Choroid plexus epithelial cell (primary cell): ENCODE data around the gene SPAG17.

Experiments
- DNase-seq: peaks from one replicate; pipeline ENCODE4 v3.0.0-alpha.2; 2010; ENCODE audit warnings: low read depth
- H3K4me3 ChIP-seq: 2 replicates; pipeline ENCODE4 v1.5.1; 2011; ENCODE audit warnings: low read depth, mild to moderate bottlenecking, control low read depth, low read length, moderate library complexity
- TF ChIP-seq, protein P1 (sequence below): conservative IDR thresholded peaks from 2 replicates; pipeline ENCODE4 v1.5.1; 2011; ENCODE audit warnings: low read depth, mild to moderate bottlenecking, control low read depth, inconsistent platforms, low read length, moderate library complexity

Gene SPAG17

DNA sequence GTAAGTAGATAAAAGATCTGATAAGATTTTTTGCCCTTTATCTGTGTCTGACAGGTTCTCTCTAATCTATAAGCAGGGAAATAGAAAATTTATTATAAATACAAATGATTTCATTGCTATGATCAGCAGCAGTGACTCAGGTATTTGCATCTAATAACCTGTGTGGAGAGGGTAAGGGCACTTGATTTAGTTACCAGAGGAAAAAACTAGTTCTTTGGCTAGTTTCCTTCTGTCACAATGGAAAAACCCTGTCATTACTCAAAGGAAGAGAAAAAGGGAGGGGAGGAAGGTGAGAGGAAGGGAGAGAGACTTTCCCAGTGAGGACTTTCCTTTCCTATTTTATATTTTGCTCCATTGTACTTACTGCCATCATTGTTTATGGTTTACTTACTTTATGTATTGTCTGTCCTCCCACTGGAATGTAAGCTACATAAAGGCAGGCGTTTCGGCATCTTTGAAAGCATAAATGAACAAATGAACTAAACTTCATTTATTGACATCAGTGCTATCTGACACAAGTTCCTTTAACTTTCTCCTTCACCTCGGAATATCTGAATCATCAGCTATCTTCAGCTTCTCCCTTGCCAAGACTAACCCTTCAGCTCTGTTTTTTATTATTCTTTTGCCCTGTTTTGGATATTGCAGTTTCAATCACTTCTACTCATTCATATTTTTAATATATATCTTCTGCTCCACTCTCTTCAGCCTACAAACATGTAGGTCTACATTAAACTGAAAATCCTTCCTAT is 220.6 kb downstream of the SPAG17 start:
- peak; percentile 27 for DNase-seq
- no peak overlapping the region for H3K4me3 ChIP-seq
- TF ChIP-seq, protein P1, sequence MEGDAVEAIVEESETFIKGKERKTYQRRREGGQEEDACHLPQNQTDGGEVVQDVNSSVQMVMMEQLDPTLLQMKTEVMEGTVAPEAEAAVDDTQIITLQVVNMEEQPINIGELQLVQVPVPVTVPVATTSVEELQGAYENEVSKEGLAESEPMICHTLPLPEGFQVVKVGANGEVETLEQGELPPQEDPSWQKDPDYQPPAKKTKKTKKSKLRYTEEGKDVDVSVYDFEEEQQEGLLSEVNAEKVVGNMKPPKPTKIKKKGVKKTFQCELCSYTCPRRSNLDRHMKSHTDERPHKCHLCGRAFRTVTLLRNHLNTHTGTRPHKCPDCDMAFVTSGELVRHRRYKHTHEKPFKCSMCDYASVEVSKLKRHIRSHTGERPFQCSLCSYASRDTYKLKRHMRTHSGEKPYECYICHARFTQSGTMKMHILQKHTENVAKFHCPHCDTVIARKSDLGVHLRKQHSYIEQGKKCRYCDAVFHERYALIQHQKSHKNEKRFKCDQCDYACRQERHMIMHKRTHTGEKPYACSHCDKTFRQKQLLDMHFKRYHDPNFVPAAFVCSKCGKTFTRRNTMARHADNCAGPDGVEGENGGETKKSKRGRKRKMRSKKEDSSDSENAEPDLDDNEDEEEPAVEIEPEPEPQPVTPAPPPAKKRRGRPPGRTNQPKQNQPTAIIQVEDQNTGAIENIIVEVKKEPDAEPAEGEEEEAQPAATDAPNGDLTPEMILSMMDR: no peak

DNA sequence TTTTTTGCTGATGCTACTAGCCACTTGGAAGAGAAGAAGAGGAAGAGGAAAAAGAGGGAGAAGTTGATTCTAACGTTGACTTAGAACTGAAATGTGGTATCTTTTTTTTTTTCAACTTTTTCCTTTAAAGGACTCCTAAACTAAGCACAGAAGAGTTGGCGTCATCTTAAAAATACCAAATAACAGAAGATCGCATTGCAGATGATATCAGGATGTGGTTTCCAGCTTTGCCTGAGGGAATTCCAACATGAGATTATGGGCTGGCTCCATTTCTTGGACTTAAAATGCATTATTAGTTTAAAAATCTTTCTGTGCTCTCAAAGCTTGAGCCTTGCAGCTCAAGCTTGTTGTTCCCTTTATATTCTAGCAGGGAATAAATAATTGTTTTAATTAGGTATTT is 225.7 kb downstream of the SPAG17 start:
- H3K4me3 ChIP-seq: no peak overlapping the region
- peak; percentile 19 for DNase-seq
- TF ChIP-seq, protein P1: no peak

DNA sequence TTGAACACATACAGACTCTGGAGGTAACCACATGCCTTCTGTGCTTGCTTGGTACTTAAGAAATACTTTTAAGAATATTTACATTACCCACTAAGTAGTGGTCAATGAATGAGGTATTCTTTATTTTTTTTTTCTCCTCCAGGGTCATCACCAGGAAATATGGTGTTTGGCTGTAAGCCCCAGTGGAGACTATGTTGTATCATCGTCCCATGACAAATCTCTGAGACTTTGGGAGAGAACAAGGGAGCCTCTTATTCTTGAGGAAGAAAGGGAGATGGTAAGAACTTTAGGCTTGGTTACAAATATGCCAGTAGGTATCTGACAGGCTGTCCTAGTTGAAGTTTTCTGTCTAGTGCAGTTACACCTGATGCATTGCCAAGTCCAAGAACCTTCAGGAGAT is 232.6 kb downstream of the SPAG17 start:
- H3K4me3 ChIP-seq: no peak overlapping the region
- DNase-seq: no peak
- TF ChIP-seq, protein P1: no peak

DNA sequence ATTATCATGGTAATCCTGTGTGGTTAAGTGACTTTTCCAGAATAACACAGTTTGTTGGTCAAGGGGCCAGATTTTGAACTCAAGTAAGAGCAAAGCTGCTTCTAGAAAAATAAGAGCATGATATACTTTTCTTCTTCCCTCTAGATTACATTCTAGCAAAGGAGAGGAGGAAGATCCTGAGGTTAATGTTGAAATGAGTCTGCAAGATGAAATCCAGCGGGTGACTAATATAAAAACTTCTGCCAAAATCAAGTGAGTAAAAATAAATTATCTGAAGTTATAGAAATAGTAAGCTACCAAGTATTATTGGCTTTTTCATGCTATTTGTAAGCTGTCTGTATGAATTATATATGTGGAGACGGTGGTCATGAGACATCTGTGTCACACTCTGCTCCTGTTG is 242.7 kb downstream of the SPAG17 start:
- no peak for DNase-seq
- no peak overlapping the region for H3K4me3 ChIP-seq
- TF ChIP-seq, protein P1: no peak

DNA sequence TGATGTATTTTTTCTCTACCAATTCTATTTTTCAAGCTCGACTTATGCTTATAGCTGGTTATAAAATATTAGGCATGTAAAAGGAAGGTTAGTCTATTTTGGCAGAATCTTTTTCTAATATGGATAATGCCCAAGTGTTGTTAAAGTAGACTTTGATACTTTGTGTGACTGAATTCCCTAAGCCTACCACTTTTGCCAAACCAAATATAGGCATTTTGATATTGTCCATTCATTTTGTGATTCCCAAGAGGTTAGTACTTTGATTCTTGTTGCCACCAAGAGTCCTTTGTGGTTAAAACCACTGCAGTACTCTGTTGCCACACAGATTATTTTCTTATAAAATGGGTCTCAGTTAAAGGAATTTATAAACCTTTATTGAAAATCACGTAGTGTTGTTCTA is 251.3 kb downstream of the SPAG17 start:
- H3K4me3 ChIP-seq: no peak overlapping the region
- TF ChIP-seq, protein P1: no peak

DNA sequence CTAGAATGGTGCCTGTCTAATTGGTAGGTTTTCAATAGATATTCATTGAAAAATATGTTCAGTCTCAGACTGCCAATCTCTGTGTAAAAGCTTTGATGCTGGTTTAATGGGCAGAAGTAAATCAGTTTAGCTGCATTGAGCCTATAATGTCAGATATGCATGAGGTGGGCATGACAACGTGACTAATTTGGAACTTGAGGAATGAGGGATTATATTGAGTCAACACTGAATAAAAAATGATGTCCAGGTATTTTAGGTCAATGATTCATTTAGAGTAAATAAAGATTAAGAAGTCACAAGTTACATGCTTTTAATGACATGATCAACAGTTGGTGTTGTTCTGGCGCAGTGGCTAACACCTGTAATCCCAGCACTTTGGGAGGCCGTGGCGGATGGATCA is 252.5 kb downstream of the SPAG17 start:
- no peak for DNase-seq
- TF ChIP-seq, protein P1: no peak
- no peak overlapping the region for H3K4me3 ChIP-seq

More for the DNA sequence above, 251.3 kb downstream of the SPAG17 start:
- no peak for DNase-seq

DNA sequence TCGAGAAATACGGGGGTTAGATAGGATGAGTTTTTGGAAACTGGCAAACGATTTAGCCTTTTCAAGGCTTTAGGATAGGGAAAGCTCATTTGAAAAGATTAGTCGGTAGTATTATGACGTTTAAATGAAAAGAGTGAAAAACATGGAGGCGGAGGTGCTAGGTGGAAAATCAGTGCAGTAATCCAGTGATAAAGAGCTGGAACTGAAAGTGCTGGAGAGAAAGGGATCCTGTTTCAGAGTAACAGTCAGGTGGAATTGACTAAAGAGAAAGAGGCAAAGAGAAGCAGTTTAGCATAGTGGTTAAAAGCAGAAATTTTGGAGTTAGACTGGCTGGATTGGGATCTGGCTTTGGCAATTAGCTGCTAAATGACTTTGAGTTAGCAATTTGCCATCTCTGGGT is 254.5 kb downstream of the SPAG17 start:
- TF ChIP-seq, protein P1: no peak
- H3K4me3 ChIP-seq: peak overlapping the region; percentile 90
- peak; percentile 31 for DNase-seq
